Panc1 (cell line): Measurements from ENCODE around the gene DLGAP1. TPM values are rescaled to one million over a fixed set of nuclear protein-coding genes. Genes with fewer than 3 reads are reported as not detected.

Experiments
- ATAC-seq: fragments of 200-7000 bp; cut with Tn5 transposase; 2 replicates; pipeline ENCODE4 v1.9.1; 2020; ENCODE audit warnings: mild to moderate bottlenecking, moderate library complexity
- BruUV-seq: library from RNA; stranded (reverse); fragments of 400-500 nt; replicated peaks from 2 replicates; lab custom pipeline; 2021; lab: Mats Ljungman, UMichigan
- CTCF ChIA-PET: fragments of 300-600 bp; sonication (Branson Sonifier 250); formaldehyde crosslinking; loops from one replicate; lab custom pipeline; 2022; ENCODE audit warnings: antibody characterized with exemption; lab: Charles Lee
- POLR2A ChIA-PET: fragments of 300-600 bp; sonication (Branson Sonifier 250); formaldehyde crosslinking; loops from one replicate; lab custom pipeline; 2022; ENCODE audit warnings: antibody characterized with exemption; lab: Charles Lee
- DNase-seq: peaks from one replicate; pipeline ENCODE4 v3.0.0-alpha.2; 2010; ENCODE audit warnings: low read depth, low spot score
- H3K27ac ChIP-seq: 2 replicates; pipeline ENCODE4 v1.5.1; 2011; ENCODE audit warnings: mild to moderate bottlenecking, low read length, inconsistent platforms
- H3K27me3 ChIP-seq: fragments of 200-500 bp; sonication (Bioruptor generic); 2 replicates; pipeline ENCODE4 v1.6.0; 2014; ENCODE audit warnings: low read length, inconsistent platforms; ENCODE audit not compliant: control insufficient read depth, insufficient read depth
- H3K36me3 ChIP-seq: fragments of 200-500 bp; sonication (Bioruptor generic); 2 replicates; pipeline ENCODE4 v1.5.1; 2014; ENCODE audit warnings: inconsistent platforms, mild to moderate bottlenecking, low read length, moderate library complexity; ENCODE audit not compliant: control insufficient read depth, insufficient read depth
- H3K4me1 ChIP-seq: 2 replicates; pipeline ENCODE4 v1.5.1; 2011; ENCODE audit warnings: inconsistent platforms, mild to moderate bottlenecking, low read length, moderate library complexity; ENCODE audit not compliant: control insufficient read depth, insufficient read depth
- H3K4me3 ChIP-seq, 2 experiments: 2 replicates each; pipeline ENCODE4 v1.5.1; 2011 to 2012; ENCODE audit warnings: low read depth in 2 of 2, low read length in 2 of 2, mild to moderate bottlenecking in 2 of 2, inconsistent platforms in 1 of 2, moderate library complexity in 1 of 2
- H3K9me3 ChIP-seq: fragments of 200-500 bp; sonication (Bioruptor generic); 2 replicates; pipeline ENCODE4 v1.5.1; 2014; ENCODE audit warnings: low read depth, mild to moderate bottlenecking, inconsistent platforms, low read length, moderate library complexity; ENCODE audit not compliant: control insufficient read depth, insufficient read depth
- POLR2AphosphoS5 ChIP-seq: IDR thresholded peaks from 2 replicates; pipeline ENCODE4 v1.6.1; 2012; ENCODE audit warnings: mild to moderate bottlenecking, low read depth, low read length, moderate library complexity
- SIN3A ChIP-seq: IDR thresholded peaks from 2 replicates; pipeline ENCODE4 v1.6.1; 2012; ENCODE audit warnings: low read depth, mild to moderate bottlenecking, low read length, moderate library complexity, borderline replicate concordance; ENCODE audit not compliant: insufficient read depth
- TCF7L2 ChIP-seq: IDR thresholded peaks from 2 replicates; pipeline ENCODE4 v1.6.1; 2011; ENCODE audit warnings: mild to moderate bottlenecking, low read depth, low read length, inconsistent platforms
- in situ Hi-C: cut with HindIII; loops from 2 replicates; pipeline ENCODE4 v1.10.0; 2016; ENCODE audit warnings: low sequenced_read_pairs, low pct_unique_long_range_greater_than_20kb
- intact Hi-C: fragments of 100-400 bp; cut with micrococcal nuclease; formaldehyde crosslinking; loops from one replicate; pipeline ENCODE4 v1.10.0; 2022; ENCODE audit not compliant: unreplicated experiment
- total RNA-seq: library from RNA; stranded (reverse); gene quantifications from one replicate; pipeline ENCODE4 v1.2.1, GENCODE V29; 2021; ENCODE audit not compliant: unreplicated experiment
- TF ChIP-seq, protein P1 (sequence below), 2 experiments: IDR thresholded peaks; 2 replicates each; pipeline ENCODE4 v1.6.1; 2011 to 2012; ENCODE audit warnings: low read depth in 2 of 2, control low read depth in 1 of 2, low read length in 1 of 2, mild to moderate bottlenecking in 1 of 2, moderate library complexity in 1 of 2; ENCODE audit not compliant: insufficient read depth in 1 of 2
- TF ChIP-seq, protein P2 (sequence below): fragments of 450-650 bp; IDR thresholded peaks from 2 replicates; pipeline ENCODE4 v1.5.1; 2017; ENCODE audit warnings: mild to moderate bottlenecking

The DLGAP1 gene
- total RNA-seq, 1 experiment from 2014 or later: 1.8 TPM

DNA sequence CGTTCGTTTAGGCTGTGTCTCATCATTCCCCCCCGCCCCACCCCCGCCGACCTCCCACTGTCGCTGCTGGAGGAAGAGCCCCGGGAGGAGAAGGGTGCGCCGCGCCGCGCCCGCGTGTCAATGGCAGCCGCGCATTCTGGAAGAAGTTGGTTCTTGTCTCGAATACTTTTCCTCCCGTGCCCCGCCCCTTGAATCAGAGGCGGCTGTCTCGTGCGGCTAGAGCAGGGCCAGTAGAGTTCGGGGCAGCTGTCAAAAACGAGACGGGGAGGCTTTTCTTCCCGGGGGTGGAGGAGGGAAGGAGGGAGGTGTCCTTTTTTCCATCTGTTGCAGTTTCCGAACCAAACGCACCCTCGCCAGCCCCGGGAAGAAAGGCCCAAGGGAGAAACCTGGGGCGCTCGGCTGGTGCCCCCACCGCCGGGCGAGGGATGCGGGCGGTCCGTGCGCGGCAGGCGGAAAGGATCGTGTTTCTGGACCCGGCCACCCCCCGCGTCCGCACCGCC is 1005.5 kb downstream of the DLGAP1 start:
- ATAC-seq (peak; percentile 19), DNase-seq (no peak)
- ChIA-PET POLR2A (interaction anchor here (0.6 to 2.5 kb wide), 6 partner anchors 10 to 252 kb away, joined by 3 to 28 read pairs (median 6); no protein-coding TSS in a partner anchor), CTCF (no interaction called here)
- H3K27ac ChIP-seq: peak overlapping the region; percentile 84
- in situ Hi-C loops (no loop called here), intact Hi-C loops (loop anchor here (5.0 to 10.0 kb wide), 2 partner anchors 135 to 218 kb away; no protein-coding TSS in a partner anchor)
- no TSS peak for BruUV-seq
- peaks cover 4% of the 10 kb centered on the region; the same call in 1 of the 2 replicates for H3K36me3 ChIP-seq
- no peaks in the 10 kb centered on the region for H3K9me3 ChIP-seq
- H3K27me3 ChIP-seq: no peaks in the 10 kb centered on the region
- TF ChIP-seq TCF7L2 (no peak), POLR2AphosphoS5 (no peak; the same call in 1 of the 2 replicates), SIN3A (peak; percentile 90)
- TF ChIP-seq, protein P1, sequence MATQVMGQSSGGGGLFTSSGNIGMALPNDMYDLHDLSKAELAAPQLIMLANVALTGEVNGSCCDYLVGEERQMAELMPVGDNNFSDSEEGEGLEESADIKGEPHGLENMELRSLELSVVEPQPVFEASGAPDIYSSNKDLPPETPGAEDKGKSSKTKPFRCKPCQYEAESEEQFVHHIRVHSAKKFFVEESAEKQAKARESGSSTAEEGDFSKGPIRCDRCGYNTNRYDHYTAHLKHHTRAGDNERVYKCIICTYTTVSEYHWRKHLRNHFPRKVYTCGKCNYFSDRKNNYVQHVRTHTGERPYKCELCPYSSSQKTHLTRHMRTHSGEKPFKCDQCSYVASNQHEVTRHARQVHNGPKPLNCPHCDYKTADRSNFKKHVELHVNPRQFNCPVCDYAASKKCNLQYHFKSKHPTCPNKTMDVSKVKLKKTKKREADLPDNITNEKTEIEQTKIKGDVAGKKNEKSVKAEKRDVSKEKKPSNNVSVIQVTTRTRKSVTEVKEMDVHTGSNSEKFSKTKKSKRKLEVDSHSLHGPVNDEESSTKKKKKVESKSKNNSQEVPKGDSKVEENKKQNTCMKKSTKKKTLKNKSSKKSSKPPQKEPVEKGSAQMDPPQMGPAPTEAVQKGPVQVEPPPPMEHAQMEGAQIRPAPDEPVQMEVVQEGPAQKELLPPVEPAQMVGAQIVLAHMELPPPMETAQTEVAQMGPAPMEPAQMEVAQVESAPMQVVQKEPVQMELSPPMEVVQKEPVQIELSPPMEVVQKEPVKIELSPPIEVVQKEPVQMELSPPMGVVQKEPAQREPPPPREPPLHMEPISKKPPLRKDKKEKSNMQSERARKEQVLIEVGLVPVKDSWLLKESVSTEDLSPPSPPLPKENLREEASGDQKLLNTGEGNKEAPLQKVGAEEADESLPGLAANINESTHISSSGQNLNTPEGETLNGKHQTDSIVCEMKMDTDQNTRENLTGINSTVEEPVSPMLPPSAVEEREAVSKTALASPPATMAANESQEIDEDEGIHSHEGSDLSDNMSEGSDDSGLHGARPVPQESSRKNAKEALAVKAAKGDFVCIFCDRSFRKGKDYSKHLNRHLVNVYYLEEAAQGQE (IDR thresholded peaks at IDR 0.05; ENCODE audit: insufficient read depth in 1 of 2, low read depth in 2 of 2, low read length in 1 of 2): no peak
- TF ChIP-seq, protein P2, sequence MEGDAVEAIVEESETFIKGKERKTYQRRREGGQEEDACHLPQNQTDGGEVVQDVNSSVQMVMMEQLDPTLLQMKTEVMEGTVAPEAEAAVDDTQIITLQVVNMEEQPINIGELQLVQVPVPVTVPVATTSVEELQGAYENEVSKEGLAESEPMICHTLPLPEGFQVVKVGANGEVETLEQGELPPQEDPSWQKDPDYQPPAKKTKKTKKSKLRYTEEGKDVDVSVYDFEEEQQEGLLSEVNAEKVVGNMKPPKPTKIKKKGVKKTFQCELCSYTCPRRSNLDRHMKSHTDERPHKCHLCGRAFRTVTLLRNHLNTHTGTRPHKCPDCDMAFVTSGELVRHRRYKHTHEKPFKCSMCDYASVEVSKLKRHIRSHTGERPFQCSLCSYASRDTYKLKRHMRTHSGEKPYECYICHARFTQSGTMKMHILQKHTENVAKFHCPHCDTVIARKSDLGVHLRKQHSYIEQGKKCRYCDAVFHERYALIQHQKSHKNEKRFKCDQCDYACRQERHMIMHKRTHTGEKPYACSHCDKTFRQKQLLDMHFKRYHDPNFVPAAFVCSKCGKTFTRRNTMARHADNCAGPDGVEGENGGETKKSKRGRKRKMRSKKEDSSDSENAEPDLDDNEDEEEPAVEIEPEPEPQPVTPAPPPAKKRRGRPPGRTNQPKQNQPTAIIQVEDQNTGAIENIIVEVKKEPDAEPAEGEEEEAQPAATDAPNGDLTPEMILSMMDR: no peak
- H3K4me3 ChIP-seq: peak overlapping the region; percentile 94 to 97
- H3K4me1 ChIP-seq: peaks cover 32% of the 10 kb centered on the region

DNA sequence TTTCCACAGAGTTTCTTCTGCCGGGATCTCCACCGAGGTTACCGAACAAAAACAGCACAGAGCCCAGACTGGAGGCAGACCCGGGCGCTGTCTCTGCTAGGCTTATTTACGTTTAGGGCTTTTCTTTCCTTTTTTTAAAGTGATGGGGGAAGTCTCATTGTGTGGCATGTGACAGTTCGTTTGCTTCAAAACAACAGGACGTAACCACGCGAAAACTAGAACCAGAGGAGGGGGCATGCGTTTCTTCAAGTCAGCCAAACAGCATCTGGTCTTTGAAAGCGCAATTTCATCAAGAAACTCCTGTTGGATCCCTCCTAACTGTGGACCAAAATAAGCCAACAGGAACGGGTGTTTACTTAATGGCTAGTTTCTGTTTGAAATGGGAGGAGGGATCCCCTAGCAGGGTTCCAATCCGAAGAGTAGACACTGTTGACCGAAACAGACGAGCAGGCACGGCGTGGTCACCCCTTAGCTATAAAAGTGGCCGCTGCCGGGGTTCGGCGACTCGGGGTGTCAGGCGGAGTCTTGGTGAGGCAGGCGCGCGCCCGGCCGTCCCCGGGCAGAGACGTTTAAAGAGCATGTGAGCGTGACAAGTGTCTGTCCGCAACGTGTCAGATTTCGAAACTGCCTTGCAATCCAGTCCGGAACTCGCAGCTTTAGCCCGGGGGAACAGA is 1006.1 kb downstream of the DLGAP1 start:
- H3K4me1 ChIP-seq: peaks cover 35% of the 10 kb centered on the region
- ChIA-PET CTCF (interaction anchor here (0.6 kb wide), 1 partner anchor 167 kb away, joined by 5 read pairs; no protein-coding TSS in a partner anchor), POLR2A (interaction anchor here (0.6 to 2.5 kb wide), 13 partner anchors 9 to 322 kb away, joined by 3 to 28 read pairs (median 4); no protein-coding TSS in a partner anchor)
- ATAC-seq: peak; percentile 0
- no peaks in the 10 kb centered on the region for H3K9me3 ChIP-seq
- peaks cover 4% of the 10 kb centered on the region; the same call in 1 of the 2 replicates for H3K36me3 ChIP-seq
- peak overlapping the region; percentile 94 to 97 for H3K4me3 ChIP-seq
- no peak for DNase-seq
- BruUV-seq: TSS peak; percentile 61
- H3K27me3 ChIP-seq: no peaks in the 10 kb centered on the region
- peak overlapping the region; percentile 98 for H3K27ac ChIP-seq
- TF ChIP-seq POLR2AphosphoS5 (peak; percentile 77), TCF7L2 (no peak)
- TF ChIP-seq, protein P1 (IDR thresholded peaks at IDR 0.05; ENCODE audit: insufficient read depth in 1 of 2, low read depth in 2 of 2, low read length in 1 of 2): no peak
- in situ Hi-C loops: no loop called here
- intact Hi-C loops: loop anchor here (10.0 kb wide), 1 partner anchor 134 kb away; no protein-coding TSS in a partner anchor
